Mucosa of stomach (tissue), 1 donor: Measurements from ENCODE around the gene MARVELD2.
"Not testable (repeated sequence)": the region's sequence is repeated elsewhere in the genome, so short reads cannot be mapped to it uniquely, and the experiment has no call there.

Experiments
- H3K27me3 ChIP-seq: one replicate; pipeline ENCODE4 v1.7.0; 2013; ENCODE audit warnings: mild to moderate bottlenecking, low read length; ENCODE audit not compliant: control insufficient read depth, insufficient read depth
- H3K36me3 ChIP-seq: one replicate; pipeline ENCODE4 v1.7.0; 2013; ENCODE audit warnings: low read length; ENCODE audit not compliant: control insufficient read depth, insufficient read depth
- H3K4me1 ChIP-seq: one replicate; pipeline ENCODE4 v1.7.0; 2013; ENCODE audit warnings: mild to moderate bottlenecking, low read length; ENCODE audit not compliant: control insufficient read depth, insufficient read depth
- H3K4me3 ChIP-seq: one replicate; pipeline ENCODE4 v1.7.0; 2013; ENCODE audit warnings: low read length
- H3K9ac ChIP-seq: one replicate; pipeline ENCODE4 v1.7.0; 2013; ENCODE audit warnings: mild to moderate bottlenecking, low read length, moderate library complexity
- H3K9me3 ChIP-seq: one replicate; pipeline ENCODE4 v1.7.0; 2013; ENCODE audit warnings: mild to moderate bottlenecking, low read length, moderate library complexity; ENCODE audit not compliant: control insufficient read depth
- donor health status: Pancreatic carcinoma.

The MARVELD2 gene

GRCh38 chr5:69454460-69455249, 39.7 kb downstream of the MARVELD2 start:
- Histone ChIP-seq H3K27me3 (no peaks in the 10 kb centered on the region), H3K9me3 (no peaks in the 10 kb centered on the region), H3K4me1 (peaks cover 45% of the 10 kb centered on the region), H3K4me3 (peak overlapping the region; percentile 22), H3K9ac (peak overlapping the region; percentile 71), H3K36me3 (no peaks in the 10 kb centered on the region)

GRCh38 chr5:69455428-69455988, 40.6 kb downstream of the MARVELD2 start:
- H3K36me3 ChIP-seq, H3K9me3 ChIP-seq, H3K4me3 ChIP-seq, H3K27me3 ChIP-seq: not testable (repeated sequence)
- H3K9ac ChIP-seq, result peak overlapping the region; percentile 71
- H3K4me1 ChIP-seq, result peaks cover 40% of the 10 kb centered on the region

GRCh38 chr5:69462170-69462569, 47.3 kb downstream of the MARVELD2 start:
- no peaks in the 10 kb centered on the region for H3K4me1 ChIP-seq
- no peaks in the 10 kb centered on the region for H3K9me3 ChIP-seq
- no peak overlapping the region for H3K9ac ChIP-seq
- no peaks in the 10 kb centered on the region for H3K27me3 ChIP-seq
- no peak overlapping the region for H3K4me3 ChIP-seq
- H3K36me3 ChIP-seq, result no peaks in the 10 kb centered on the region

GRCh38 chr5:69466375-69466774, 51.5 kb downstream of the MARVELD2 start:
- H3K9me3 ChIP-seq, H3K36me3 ChIP-seq, H3K4me1 ChIP-seq, H3K4me3 ChIP-seq, H3K9ac ChIP-seq, H3K27me3 ChIP-seq: not testable (repeated sequence)

GRCh38 chr5:69467442-69468225, 52.7 kb downstream of the MARVELD2 start:
- H3K4me3 ChIP-seq, result no peak overlapping the region
- H3K27me3 ChIP-seq, result no peaks in the 10 kb centered on the region
- no peak overlapping the region for H3K9ac ChIP-seq
- no peaks in the 10 kb centered on the region for H3K9me3 ChIP-seq
- no peaks in the 10 kb centered on the region for H3K36me3 ChIP-seq
- no peaks in the 10 kb centered on the region for H3K4me1 ChIP-seq

GRCh38 chr5:69468631-69469030, 53.7 kb downstream of the MARVELD2 start:
- no peaks in the 10 kb centered on the region for H3K9me3 ChIP-seq
- H3K4me3 ChIP-seq, result no peak overlapping the region
- H3K27me3 ChIP-seq, result no peaks in the 10 kb centered on the region
- H3K4me1 ChIP-seq, result peaks cover 3% of the 10 kb centered on the region
- H3K36me3 ChIP-seq, result no peaks in the 10 kb centered on the region
- no peak overlapping the region for H3K9ac ChIP-seq

- not testable (repeated sequence) for H3K36me3 ChIP-seq, H3K4me3 ChIP-seq, H3K4me1 ChIP-seq, H3K9ac ChIP-seq, H3K27me3 ChIP-seq, H3K9me3 ChIP-seq
Observed at GRCh38 chr5:69471516-69471915, 56.6 kb downstream of the MARVELD2 start.

GRCh38 chr5:69472535-69473143, 57.7 kb downstream of the MARVELD2 start:
- peak overlapping the region; percentile 6 for H3K4me3 ChIP-seq
- not testable (repeated sequence) for H3K9ac ChIP-seq, H3K36me3 ChIP-seq, H3K9me3 ChIP-seq, H3K27me3 ChIP-seq
- H3K4me1 ChIP-seq, result peaks cover 13% of the 10 kb centered on the region

- Histone ChIP-seq H3K4me1 (peaks cover 13% of the 10 kb centered on the region), H3K36me3 (no peaks in the 10 kb centered on the region), H3K9me3 (no peaks in the 10 kb centered on the region), H3K9ac (no peak overlapping the region), H3K27me3 (no peaks in the 10 kb centered on the region), H3K4me3 (no peak overlapping the region)
Observed at GRCh38 chr5:69477170-69477569, 62.3 kb downstream of the MARVELD2 start.

GRCh38 chr5:69478296-69478695, 63.4 kb downstream of the MARVELD2 start:
- peaks cover 13% of the 10 kb centered on the region for H3K4me1 ChIP-seq
- not testable (repeated sequence) for H3K9me3 ChIP-seq

GRCh38 chr5:69484891-69485290, 70.0 kb downstream of the MARVELD2 start:
- Histone ChIP-seq H3K4me3 (no peak overlapping the region), H3K36me3 (no peaks in the 10 kb centered on the region), H3K9me3 (no peaks in the 10 kb centered on the region), H3K9ac (no peak overlapping the region), H3K4me1 (peaks cover 12% of the 10 kb centered on the region), H3K27me3 (no peaks in the 10 kb centered on the region)

More at GRCh38 chr5:69478296-69478695, 63.4 kb downstream of the MARVELD2 start:
- not testable (repeated sequence) for H3K9ac ChIP-seq, H3K4me3 ChIP-seq, H3K36me3 ChIP-seq, H3K27me3 ChIP-seq

GRCh38 chr5:69485471-69485870, 70.6 kb downstream of the MARVELD2 start:
- Histone ChIP-seq H3K27me3 (no peaks in the 10 kb centered on the region), H3K9me3 (no peaks in the 10 kb centered on the region), H3K36me3 (no peaks in the 10 kb centered on the region), H3K9ac (no peak overlapping the region), H3K4me1 (peaks cover 12% of the 10 kb centered on the region), H3K4me3 (no peak overlapping the region)
